KBM-7 (cell line): ENCODE results near the gene RABEP1.
A peak's percentile ranks its signal among the peaks of the same experiment; 100 is the strongest.
"Not testable (repeated sequence)": the region's sequence is repeated elsewhere in the genome, so short reads cannot be mapped to it uniquely, and the experiment has no call there.

ENCODE experiments used
- DNase-seq: peaks from one replicate; pipeline ENCODE4 v3.0.0-alpha.2; 2015
- in situ Hi-C: fragments of 300-500 bp; cut with MboI; formaldehyde crosslinking; loops from 2 replicates; pipeline ENCODE4 v1.14.3; 2020; ENCODE audit warnings: low sequenced_read_pairs, low pct_unique_long_range_greater_than_20kb, mixed read lengths

RABEP1 gene

GRCh38 chr17:5281814-5282641 lies at the start of gene RABEP1:
TSS of gene RABEP1 (plus strand) at chr17:5282284. CDS start at chr17:5282487, 203 bp downstream.
- peak; percentile 71 for DNase-seq
- in situ Hi-C loops: no loop called here

GRCh38 chr17:5233492-5233891 lies 48.6 kb upstream of the RABEP1 start:
- DNase-seq, in situ Hi-C loops: not testable (repeated sequence)

GRCh38 chr17:5234645-5235576 lies 47.2 kb upstream of the RABEP1 start, which contains the start of gene SCIMP:
TSS of gene SCIMP (minus strand) at chr17:5234860. CDS start at chr17:5234755, 105 bp downstream.
- peak; percentile 77 for DNase-seq

GRCh38 chr17:5236938-5237540 lies 45.0 kb upstream of the RABEP1 start:
- in situ Hi-C loops: no loop called here
- DNase-seq: no peak

More at GRCh38 chr17:5234645-5235576, 47.2 kb upstream of the RABEP1 start, which contains the start of gene SCIMP:
- in situ Hi-C loops: no loop called here

- in situ Hi-C loops: no loop called here
- DNase-seq: peak; percentile 82
Measured at GRCh38 chr17:5237541-5238016, 44.5 kb upstream of the RABEP1 start.

- no peak for DNase-seq
- in situ Hi-C loops: no loop called here
Measured at GRCh38 chr17:5238333-5238732, 43.8 kb upstream of the RABEP1 start.

- DNase-seq, in situ Hi-C loops: not testable (repeated sequence)
Measured at GRCh38 chr17:5239769-5240168, 42.3 kb upstream of the RABEP1 start.

- no peak for DNase-seq
- in situ Hi-C loops: no loop called here
Measured at GRCh38 chr17:5241861-5242671, 40.0 kb upstream of the RABEP1 start.

- no peak for DNase-seq
- in situ Hi-C loops: no loop called here
Measured at GRCh38 chr17:5247621-5248020, 34.5 kb upstream of the RABEP1 start.

- in situ Hi-C loops: no loop called here
- DNase-seq: no peak
Measured at GRCh38 chr17:5248821-5249479, 33.1 kb upstream of the RABEP1 start.

- in situ Hi-C loops: no loop called here
- DNase-seq: peak; percentile 90
Measured at GRCh38 chr17:5249615-5250014, 32.5 kb upstream of the RABEP1 start.

- no peak for DNase-seq
- in situ Hi-C loops: no loop called here
Measured at GRCh38 chr17:5254414-5254813, 27.7 kb upstream of the RABEP1 start.

- DNase-seq: peak; percentile 69
- in situ Hi-C loops: no loop called here
Measured at GRCh38 chr17:5254903-5255521, 27.1 kb upstream of the RABEP1 start.

GRCh38 chr17:5257124-5257523 lies 25.0 kb upstream of the RABEP1 start:
- in situ Hi-C loops: no loop called here
- DNase-seq: no peak

GRCh38 chr17:5260542-5260941 lies 21.5 kb upstream of the RABEP1 start:
- no peak for DNase-seq
- in situ Hi-C loops: no loop called here

GRCh38 chr17:5262416-5262991 lies 19.6 kb upstream of the RABEP1 start:
- DNase-seq: no peak
- in situ Hi-C loops: no loop called here

GRCh38 chr17:5263441-5263840 lies 18.6 kb upstream of the RABEP1 start:
- no peak for DNase-seq
- in situ Hi-C loops: no loop called here
